Suprapubic skin (tissue), 4 donors: ENCODE data around the gene DOK1.

ENCODE experiments used
- CTCF ChIP-seq, 2 donors: fragments of 200-600 bp in 1 of 2; fragments of 450-650 bp in 1 of 2; sonication (generic) in 1 of 2; IDR thresholded peaks; one replicate each; pipeline ENCODE4 v1.5.1; 2016 to 2019; ENCODE audit warnings: antibody characterized with exemption in 2 of 2, mild to moderate bottlenecking in 1 of 2, moderate library complexity in 1 of 2
- EP300 ChIP-seq: sonication (generic); formaldehyde crosslinking; IDR thresholded peaks from one replicate; pipeline ENCODE4 v1.6.1; 2017; ENCODE audit warnings: antibody characterized with exemption
- POLR2AphosphoS5 ChIP-seq, 3 donors: sonication (generic); formaldehyde crosslinking; IDR thresholded peaks; one replicate each; pipeline ENCODE4 v1.6.1; 2017; ENCODE audit warnings: antibody characterized with exemption in 3 of 3

GRCh38 chr2:74511104-74511989 is 43.2 kb upstream of the DOK1 start:
- TF ChIP-seq CTCF (IDR thresholded peaks at IDR 0.05) (no peak), EP300 (no peak), POLR2AphosphoS5 (IDR thresholded peaks at IDR 0.05) (no peak)
